Spleen (tissue), 7 donors: Measurements from ENCODE around the gene TLCD3B.

Source experiments
- POLR2A ChIP-seq, 3 donors: fragments of 450-650 bp; IDR thresholded peaks; one replicate each; pipeline ENCODE4 v1.5.1; 2017; ENCODE audit warnings: antibody characterized with exemption in 3 of 3, mild to moderate bottlenecking in 1 of 3
- TF ChIP-seq, protein P1 (sequence below), 11 experiments: fragments of 200-600 bp in 7 of 11; fragments of 450-650 bp in 4 of 11; sonication (generic) in 4 of 11; IDR thresholded peaks in 8 of 11; conservative IDR thresholded peaks in 3 of 11; 1 replicate in 7 of 11; 2 replicates in 4 of 11; pipeline versions ENCODE4 v1.4.0 to v1.8.0; 2016 to 2021; ENCODE audit warnings: antibody characterized with exemption in 11 of 11, inconsistent platforms in 4 of 11, mild to moderate bottlenecking in 1 of 11
- donor health status: DM: no; HTN: no; CAD: no; lungs with moderate emphysema.
- donor health status: DM: no; HTN: no; CAD: no.
- donor health status: DM: no; HTN: no; CAD: no.

DNA sequence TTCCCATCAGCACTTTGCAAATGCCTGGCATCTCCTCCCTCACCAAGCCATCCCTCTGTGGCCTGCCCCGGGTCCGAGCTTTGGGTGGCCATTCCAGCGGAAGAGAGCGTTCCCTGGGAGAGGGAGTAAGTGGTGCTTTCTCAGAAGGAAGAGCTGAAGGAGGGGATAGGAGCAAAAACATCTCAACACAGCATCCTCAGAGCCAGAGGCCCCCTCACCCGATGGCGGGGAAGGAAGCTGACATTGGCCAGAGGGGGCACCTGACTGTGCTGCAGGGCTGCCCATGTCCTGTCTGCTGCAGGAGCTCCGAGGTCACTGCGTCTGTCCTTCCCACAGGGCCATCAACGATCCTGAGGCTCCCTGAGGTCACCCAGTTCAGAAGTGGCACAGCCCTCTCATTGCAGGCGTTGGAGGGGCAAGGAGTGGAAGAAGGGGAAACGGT lies 427 bp upstream of the TLCD3B start:
- TF ChIP-seq POLR2A (IDR thresholded peaks at IDR 0.05) = no peak
- TF ChIP-seq, protein P1, sequence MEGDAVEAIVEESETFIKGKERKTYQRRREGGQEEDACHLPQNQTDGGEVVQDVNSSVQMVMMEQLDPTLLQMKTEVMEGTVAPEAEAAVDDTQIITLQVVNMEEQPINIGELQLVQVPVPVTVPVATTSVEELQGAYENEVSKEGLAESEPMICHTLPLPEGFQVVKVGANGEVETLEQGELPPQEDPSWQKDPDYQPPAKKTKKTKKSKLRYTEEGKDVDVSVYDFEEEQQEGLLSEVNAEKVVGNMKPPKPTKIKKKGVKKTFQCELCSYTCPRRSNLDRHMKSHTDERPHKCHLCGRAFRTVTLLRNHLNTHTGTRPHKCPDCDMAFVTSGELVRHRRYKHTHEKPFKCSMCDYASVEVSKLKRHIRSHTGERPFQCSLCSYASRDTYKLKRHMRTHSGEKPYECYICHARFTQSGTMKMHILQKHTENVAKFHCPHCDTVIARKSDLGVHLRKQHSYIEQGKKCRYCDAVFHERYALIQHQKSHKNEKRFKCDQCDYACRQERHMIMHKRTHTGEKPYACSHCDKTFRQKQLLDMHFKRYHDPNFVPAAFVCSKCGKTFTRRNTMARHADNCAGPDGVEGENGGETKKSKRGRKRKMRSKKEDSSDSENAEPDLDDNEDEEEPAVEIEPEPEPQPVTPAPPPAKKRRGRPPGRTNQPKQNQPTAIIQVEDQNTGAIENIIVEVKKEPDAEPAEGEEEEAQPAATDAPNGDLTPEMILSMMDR (IDR thresholded peaks at IDR 0.05 in 8 of 11, conservative IDR thresholded peaks at IDR 0.05 in 3 of 11) = no peak
